ENCODE data around the gene SLC6A19.
"Not testable (repeated sequence)": the region's sequence is repeated elsewhere in the genome, so short reads cannot be mapped to it uniquely, and the experiment has no call there.

SLC6A19 gene

GRCh38 chr5:1249366-1250280 is 48.2 kb downstream of the SLC6A19 start:
- no peak for DNase-seq

GRCh38 chr5:1251678-1252580 is 50.5 kb downstream of the SLC6A19 start:
- DNase-seq = no peak

DNA sequence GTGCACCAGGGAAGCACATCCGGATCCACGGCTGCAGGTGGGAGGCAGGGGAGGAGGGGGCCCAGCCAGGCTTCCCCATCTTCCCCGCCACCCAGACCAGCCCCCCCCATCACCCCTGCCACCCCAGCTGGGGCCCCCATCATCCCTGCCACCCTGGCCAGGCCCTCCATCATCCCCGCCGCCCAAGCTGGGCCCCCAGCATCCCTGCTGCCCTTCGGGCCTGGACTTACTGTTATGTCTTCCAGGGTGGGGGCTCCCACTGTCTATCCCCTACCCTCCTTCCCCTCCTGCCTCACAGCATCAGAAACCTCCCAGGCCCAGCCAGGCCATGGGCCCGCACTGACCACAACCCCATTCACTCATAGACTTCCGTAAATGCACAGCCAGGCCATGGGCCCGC is 51.3 kb downstream of the SLC6A19 start:
- DNase-seq = no peak

GRCh38 chr5:1253456-1254105 is 52.2 kb downstream of the SLC6A19 start:
- DNase-seq = no peak

DNA sequence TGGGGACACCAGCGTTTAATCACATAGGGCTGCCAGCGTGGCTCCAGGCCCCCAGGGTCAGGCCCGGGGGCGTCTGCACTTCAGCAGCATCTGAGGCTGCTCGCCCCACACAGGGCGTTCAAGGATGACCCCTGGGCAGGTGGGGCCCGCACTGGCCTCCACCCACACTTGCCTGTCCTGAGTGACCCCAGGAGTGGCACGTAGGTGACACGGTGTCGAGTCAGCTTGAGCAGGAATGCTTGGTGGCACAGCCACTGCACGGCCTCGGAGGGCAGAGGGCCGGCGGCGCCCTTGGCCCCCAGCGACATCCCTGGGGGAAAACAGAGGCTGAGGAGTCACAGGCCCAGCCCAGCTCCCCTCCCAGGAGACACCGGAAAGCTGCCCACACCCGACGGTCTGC is 52.8 kb downstream of the SLC6A19 start:
- no peak for DNase-seq

GRCh38 chr5:1255081-1255561 is 53.7 kb downstream of the SLC6A19 start:
- no peak for DNase-seq

- DNase-seq = no peak
These were observed 55.4 kb downstream of the SLC6A19 start for GRCh38 chr5:1256776-1257175.

DNA sequence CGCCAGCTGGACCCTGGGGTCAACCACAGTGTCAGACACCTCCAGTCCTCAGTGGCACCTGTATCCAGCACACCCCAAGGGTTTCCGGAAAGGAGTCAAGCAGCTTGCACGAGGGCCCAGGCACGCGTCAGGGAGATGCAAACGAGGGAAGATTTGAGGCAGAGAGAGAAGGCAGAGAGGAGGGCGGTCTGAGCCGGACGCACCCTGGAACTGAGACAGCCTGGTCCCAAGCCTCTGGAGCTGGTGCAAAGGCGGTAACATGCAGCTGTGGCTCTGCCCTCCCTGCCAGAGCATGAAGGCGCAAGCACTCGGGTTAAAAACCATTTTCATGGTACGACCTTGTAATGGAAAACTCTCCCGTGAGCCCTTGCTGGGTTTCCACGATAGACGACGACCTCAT is 56.0 kb downstream of the SLC6A19 start:
- DNase-seq = no peak

DNA sequence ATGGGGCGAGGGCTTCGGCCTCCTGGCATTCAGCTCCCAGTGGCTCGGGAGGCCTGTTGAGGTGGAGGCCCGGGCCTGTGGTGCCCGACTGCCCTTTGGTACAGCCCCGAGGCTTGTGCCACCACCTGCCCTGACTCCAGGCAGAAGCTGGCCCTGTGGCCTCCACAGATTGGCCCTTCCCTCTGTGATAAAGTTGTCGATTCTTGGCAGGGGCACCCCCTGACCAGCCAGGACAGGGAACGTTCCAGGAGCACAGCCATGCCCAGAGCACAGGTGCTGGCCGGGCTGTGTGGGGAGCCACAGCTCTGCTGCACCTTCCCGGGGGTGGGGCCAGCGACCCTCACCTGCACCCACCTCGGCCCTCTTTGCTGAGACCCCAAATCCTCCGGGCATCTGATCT is 56.4 kb downstream of the SLC6A19 start:
- no peak for DNase-seq

- DNase-seq = no peak
These were observed 58.5 kb downstream of the SLC6A19 start for GRCh38 chr5:1259806-1260480.

- DNase-seq = no peak
These were observed 60.2 kb downstream of the SLC6A19 start for GRCh38 chr5:1261643-1262042.

DNA sequence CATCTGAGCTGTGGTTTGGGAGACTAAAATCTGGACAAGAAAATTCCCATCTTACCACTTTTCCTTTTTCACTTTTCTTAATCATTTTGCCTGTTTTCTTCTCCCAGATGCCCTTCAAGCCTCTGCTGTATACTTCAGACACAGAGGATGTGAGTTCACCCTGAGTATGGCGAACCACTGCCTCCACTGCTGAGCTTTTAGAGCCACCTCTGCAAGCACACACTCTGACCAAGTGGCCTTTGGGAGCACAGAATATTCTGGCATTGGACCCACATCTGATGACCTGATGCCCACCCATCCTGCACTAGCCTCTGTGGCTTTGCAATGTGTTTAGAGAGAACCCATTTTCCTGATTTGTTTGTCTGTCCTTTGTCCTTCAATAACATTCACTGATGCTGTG is 61.0 kb downstream of the SLC6A19 start:
- no peak for DNase-seq

- no peak for DNase-seq
These were observed 62.8 kb downstream of the SLC6A19 start for GRCh38 chr5:1264211-1264610.

GRCh38 chr5:1265026-1265425 is 63.6 kb downstream of the SLC6A19 start:
- DNase-seq = no peak

GRCh38 chr5:1265461-1266455 is 64.4 kb downstream of the SLC6A19 start:
- no peak for DNase-seq

DNA sequence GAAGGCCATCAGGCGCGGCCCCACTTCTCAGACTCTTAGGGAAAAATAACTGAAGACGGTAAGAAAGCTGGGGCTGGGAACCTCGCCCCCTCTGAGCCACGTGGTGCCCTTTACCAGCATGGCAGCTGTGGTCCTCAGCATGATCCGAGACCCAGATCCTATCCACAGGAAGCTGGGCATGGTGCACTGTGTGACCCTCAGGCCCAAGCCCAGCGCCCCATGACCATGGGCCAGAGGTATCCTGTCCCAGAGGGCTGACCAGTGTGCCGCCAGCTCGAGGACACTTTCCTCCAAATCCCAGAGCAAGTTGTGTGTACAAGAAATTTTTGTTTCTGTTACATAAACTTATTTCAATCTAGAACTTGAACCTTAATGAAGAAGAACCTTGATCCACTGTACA is 65.4 kb downstream of the SLC6A19 start:
- no peak for DNase-seq

- not testable (repeated sequence) for DNase-seq
These were observed 66.1 kb downstream of the SLC6A19 start for GRCh38 chr5:1267464-1267863.

- no peak for DNase-seq
These were observed 66.7 kb downstream of the SLC6A19 start for GRCh38 chr5:1268056-1268455.

DNA sequence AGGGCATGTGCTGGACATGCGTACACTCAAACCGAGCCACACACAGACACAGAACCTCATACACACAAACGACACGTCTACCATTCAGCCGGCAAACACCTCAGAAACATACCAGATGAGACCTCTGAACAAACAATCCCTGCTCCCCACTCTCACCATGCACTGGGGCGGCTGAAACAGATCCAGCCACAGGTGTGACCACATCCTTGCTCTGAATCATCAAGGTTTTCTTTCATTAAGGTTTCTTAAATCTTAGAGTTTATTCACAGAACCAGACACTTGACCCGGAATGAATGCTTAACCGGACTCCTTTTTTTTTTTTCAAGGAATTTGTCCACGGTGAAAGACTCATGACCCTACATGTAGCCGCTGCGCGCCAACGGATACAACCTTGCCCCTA is 67.3 kb downstream of the SLC6A19 start:
- no peak for DNase-seq

DNA sequence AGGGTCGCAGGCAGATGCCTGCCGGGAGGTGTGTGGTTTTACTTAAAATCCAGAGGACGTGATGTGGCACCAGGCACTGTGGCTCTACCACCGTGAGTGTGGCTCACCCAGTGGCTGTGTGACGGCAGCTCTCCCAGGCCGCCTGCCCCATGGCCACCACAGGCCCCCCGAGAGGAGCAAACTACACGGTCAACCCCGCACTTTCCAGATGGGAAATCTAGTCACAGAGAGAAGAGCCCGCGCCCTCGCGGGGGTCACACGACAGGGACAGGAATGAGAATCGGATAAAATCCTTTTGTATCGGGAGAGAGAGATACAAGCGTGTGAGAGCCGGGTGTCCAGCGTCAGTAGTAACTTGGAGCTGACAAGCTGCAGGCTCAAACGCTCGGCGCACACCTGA is 69.0 kb downstream of the SLC6A19 start:
- no peak for DNase-seq
